ENCODE data around the gene FBXO38. TPM values are rescaled to one million over a fixed set of nuclear protein-coding genes. Genes with fewer than 3 reads are reported as not detected.
A peak's percentile ranks its signal among the peaks of the same experiment; 100 is the strongest.

The FBXO38 gene
- total and polyA plus RNA-seq, 2 of the 4 experiments (the other 2 are of a cell fraction), result 14.9 to 70.1 TPM

- no TSS peak for BruUV-seq (replicated peaks)
- Histone ChIP-seq H3K27ac (ENCODE audit: insufficient read depth, low read length) (no peak overlapping the region), H2AK5ac (ENCODE audit: low read depth, low read length) (no peak overlapping the region), H3K79me1 (ENCODE audit: low read depth in 1 of 2, low read length in 2 of 2) (no peaks in the 10 kb centered on the region), H3K4me2 (ENCODE audit: low read depth, low read length) (no peak overlapping the region; the same call in 1 of the 2 replicates), H3K4me3 (ENCODE audit: insufficient read depth, low read depth, low read length) (no peak overlapping the region), H3K56ac (ENCODE audit: extremely low read depth, insufficient read depth, low read length) (no peak overlapping the region), H4K5ac (ENCODE audit: low read depth, low read length) (no peak overlapping the region), H2BK20ac (ENCODE audit: low read depth, low read length) (no peak overlapping the region), H3K27me3 (ENCODE audit: control insufficient read depth, insufficient read depth, low read length) (peaks cover 15% of the 10 kb centered on the region), H3K18ac (ENCODE audit: low read depth, low read length) (no peak overlapping the region), H3K9me3 (ENCODE audit: control insufficient read depth, insufficient read depth, low read length) (no peaks in the 10 kb centered on the region), H4K91ac (ENCODE audit: insufficient read depth, low read depth, low read length) (no peak overlapping the region), H4K8ac (ENCODE audit: low read depth in 2 of 2, low read length in 2 of 2) (no peak overlapping the region; a peak in 1 of 4 replicates), H3K36me3 (ENCODE audit: control insufficient read depth, insufficient read depth, low read length) (no peaks in the 10 kb centered on the region), H2AFZ (replicated peaks; ENCODE audit: low read length, poor library complexity) (peak overlapping the region; percentile 69), H4K20me1 (ENCODE audit: insufficient read depth, low read length) (no peaks in the 10 kb centered on the region), H3K9me1 (ENCODE audit: insufficient read depth, low read length) (no peaks in the 10 kb centered on the region), H3K9ac (ENCODE audit: low read depth, low read length) (no peak overlapping the region), H3K4me1 (ENCODE audit: control insufficient read depth, insufficient read depth, low read length) (no peaks in the 10 kb centered on the region), H3K23ac (ENCODE audit: low read depth, low read length) (no peak overlapping the region), H2BK120ac (ENCODE audit: low read depth, low read length) (no peak overlapping the region), H2AK9ac (replicated peaks; ENCODE audit: low read depth, low read length, poor library complexity) (no peak overlapping the region), H3K4ac (ENCODE audit: low read depth, low read length) (no peak overlapping the region), H2BK15ac (ENCODE audit: low read depth, low read length) (no peak overlapping the region), H2BK5ac (ENCODE audit: low read depth, low read length, poor library complexity, severe bottlenecking) (no peak overlapping the region), H3K14ac (replicated peaks; ENCODE audit: low read depth, low read length) (no peak overlapping the region)
- intact Hi-C loops (cut with micrococcal nuclease), result loop anchor here (1.0 kb wide), 3 partner anchors 14 to 304 kb away; no protein-coding TSS in a partner anchor
- ChIA-PET POLR2A (ENCODE audit: unreplicated experiment) (no interaction called here), CTCF (interaction anchor here (0.5 to 1.8 kb wide), 5 partner anchors 14 to 642 kb away, joined by 3 to 11 read pairs (median 3); no protein-coding TSS in a partner anchor)
- DNase-seq (peak; percentile 34), ATAC-seq (ENCODE audit: low read depth) (peak; percentile 75)
- in situ Hi-C loops (cut with MboI; ENCODE audit: low sequenced_read_pairs), result no loop called here
- dilution Hi-C loops (cut with HindIII; ENCODE audit: low sequenced_read_pairs, unreplicated experiment), result no loop called here
- WGBS, 2 experiments (ENCODE audit: extremely low coverage in 2 of 2, insufficient read length in 1 of 2), result 48% methylated on average over 17 of the region's 22 CpGs; no CpG with 5 or more reads in 1 of the 2 experiments
- TF ChIP-seq RAD21 (IDR thresholded peaks at IDR 0.05; ENCODE audit: low read length) (peak; percentile 44), MAFK (IDR thresholded peaks at IDR 0.05; ENCODE audit: low read depth, low read length) (no peak), NFE2L2 (IDR thresholded peaks at IDR 0.05; ENCODE audit: low read depth, low read length) (no peak), RCOR1 (IDR thresholded peaks at IDR 0.05; ENCODE audit: insufficient replicate concordance, low read length) (no peak), RFX5 (IDR thresholded peaks at IDR 0.05; ENCODE audit: low read depth, low read length) (no peak), ELK1 (IDR thresholded peaks at IDR 0.05; ENCODE audit: borderline replicate concordance, low read depth, low read length) (no peak), CEBPB (IDR thresholded peaks at IDR 0.05; ENCODE audit: low read depth, low read length) (peak; percentile 35; the same call in 1 of the 2 replicates), MAZ (IDR thresholded peaks at IDR 0.05; ENCODE audit: borderline replicate concordance, low read depth, low read length) (no peak), MXI1 (IDR thresholded peaks at IDR 0.05; ENCODE audit: borderline replicate concordance, low read depth, low read length) (no peak), CTCF (conservative IDR thresholded peaks at IDR 0.05; ENCODE audit: low read depth, low read length) (peak; percentile 62), USF2 (IDR thresholded peaks at IDR 0.05; ENCODE audit: low read depth, low read length) (no peak), BHLHE40 (IDR thresholded peaks at IDR 0.05; ENCODE audit: low read depth, low read length) (no peak), CHD1 (IDR thresholded peaks at IDR 0.05; ENCODE audit: low read depth, low read length) (no peak), FOS (IDR thresholded peaks at IDR 0.05; ENCODE audit: low read depth, low read length) (no peak)
Observed at GRCh38 chr5:148482697-148483462, 99.1 kb downstream of the FBXO38 start.

All from IMR-90 (cell line).